Stimulated activated CD4-positive, alpha-beta T cell treated with anti-CD3 and anti-CD28 coated beads, Interleukin-15, amount 100 ng/mL, for 1 hour (primary cell): Measurements from ENCODE around the gene POMGNT2.
A peak's percentile ranks its signal among the peaks of the same experiment; 100 is the strongest.

Source experiments
- DNase-seq, 2 donors: peaks; one replicate each; pipeline ENCODE4 v3.0.0-alpha.2; 2020; ENCODE audit warnings: low read depth in 1 of 2, low spot score in 1 of 2

POMGNT2 gene

GRCh38 chr3:43105596-43106292, at the start of gene POMGNT2:
Gene POMGNT2, minus strand, starts transcription at chr3:43106079. Its CDS starts 24,648 bp downstream, at chr3:43081431.
- DNase-seq = peak; percentile 76 to 83

- DNase-seq = no peak
These were observed 49.1 kb upstream of the POMGNT2 start for GRCh38 chr3:43154980-43155379.

GRCh38 chr3:43153216-43154083, 47.6 kb upstream of the POMGNT2 start:
- no peak for DNase-seq

- DNase-seq = no peak
These were observed 46.8 kb upstream of the POMGNT2 start for GRCh38 chr3:43152649-43153048.

- no peak for DNase-seq
These were observed 42.2 kb upstream of the POMGNT2 start for GRCh38 chr3:43148033-43148432.

- no peak for DNase-seq
These were observed 40.7 kb upstream of the POMGNT2 start for GRCh38 chr3:43146599-43146998.

GRCh38 chr3:43144761-43145490, 39.0 kb upstream of the POMGNT2 start:
- DNase-seq = no peak

- DNase-seq = no peak
These were observed 36.6 kb upstream of the POMGNT2 start for GRCh38 chr3:43142472-43142871.

- no peak for DNase-seq
These were observed 32.8 kb upstream of the POMGNT2 start for GRCh38 chr3:43138488-43139231.

GRCh38 chr3:43132870-43133636, 27.2 kb upstream of the POMGNT2 start:
- no peak for DNase-seq

- no peak for DNase-seq
These were observed 26.3 kb upstream of the POMGNT2 start for GRCh38 chr3:43132193-43132592.

GRCh38 chr3:43128464-43128863, 22.6 kb upstream of the POMGNT2 start:
- no peak for DNase-seq

GRCh38 chr3:43126536-43126935, 20.7 kb upstream of the POMGNT2 start:
- no peak for DNase-seq

- no peak for DNase-seq
These were observed 18.0 kb upstream of the POMGNT2 start for GRCh38 chr3:43123895-43124294.

GRCh38 chr3:43120937-43121336, 15.1 kb upstream of the POMGNT2 start:
- DNase-seq = no peak

- no peak for DNase-seq
These were observed 11.4 kb upstream of the POMGNT2 start for GRCh38 chr3:43117257-43117656.

GRCh38 chr3:43113671-43114070, 7.8 kb upstream of the POMGNT2 start:
- DNase-seq = no peak

GRCh38 chr3:43106293-43106628, 382 bp upstream of the POMGNT2 start:
- DNase-seq = no peak

- no peak for DNase-seq
These were observed 951 bp downstream of the POMGNT2 start for GRCh38 chr3:43104660-43105595.
